HepG2 (cell line): ENCODE data around the gene HSPA1A. TPM values are rescaled to one million over a fixed set of nuclear protein-coding genes. Genes with fewer than 3 reads are reported as not detected.

Experiments used
- BORCS8-MEF2B ChIP-seq: sonication (generic); formaldehyde crosslinking; IDR thresholded peaks from 2 replicates; pipeline ENCODE4 v1.8.0; 2022; ENCODE audit warnings: mild to moderate bottlenecking, missing genetic modification reagents
- DNMT3B ChIP-seq: conservative IDR thresholded peaks from 2 replicates; pipeline ENCODE4 v1.6.1; 2016; ENCODE audit warnings: missing biosample characterization, control low read depth
- GFI1 ChIP-seq: sonication (generic); formaldehyde crosslinking; IDR thresholded peaks from 2 replicates; pipeline ENCODE4 v1.5.0; 2020; ENCODE audit warnings: missing genetic modification reagents, mild to moderate bottlenecking, borderline replicate concordance
- GPN1 ChIP-seq: sonication (generic); formaldehyde crosslinking; IDR thresholded peaks from 2 replicates; pipeline ENCODE4 v1.5.1; 2020; ENCODE audit warnings: missing genetic modification reagents, borderline replicate concordance
- JUND ChIP-seq: sonication (generic); formaldehyde crosslinking; IDR thresholded peaks from 2 replicates; pipeline ENCODE4 v1.8.0; 2022; ENCODE audit warnings: mild to moderate bottlenecking, missing genetic modification reagents
- NKX3-1 ChIP-seq: sonication (generic); formaldehyde crosslinking; IDR thresholded peaks from 2 replicates; pipeline ENCODE4 v1.5.0; 2020; ENCODE audit warnings: missing genetic modification reagents
- PHF21A ChIP-seq: sonication (generic); formaldehyde crosslinking; IDR thresholded peaks from 2 replicates; pipeline ENCODE4 v1.5.0; 2020; ENCODE audit warnings: mild to moderate bottlenecking, missing genetic modification reagents
- ZBTB20 ChIP-seq: sonication (generic); formaldehyde crosslinking; IDR thresholded peaks from 2 replicates; pipeline ENCODE4 v1.8.1; 2023; ENCODE audit warnings: missing genetic modification reagents, low read depth, mild to moderate bottlenecking, borderline replicate concordance
- polyA plus RNA-seq, 8 experiments: library from polyadenylated mRNA; depleted of rRNA in 3 of 8; stranded (reverse) in 7 of 8; unstranded in 1 of 8; fragments of >200 nt; fragmentation: Illumina TruSeq in 4 of 8; extraction: Trizol in 4 of 8; gene quantifications; 2 replicates each; pipeline versions ENCODE4 v1.2.1 to v1.2.3, GENCODE V29; 2011 to 2016; ENCODE audit warnings: low read depth in 4 of 8, missing spikeins in 1 of 8, mixed read lengths in 1 of 8; ENCODE audit not compliant: insufficient read depth in 1 of 8
- total RNA-seq, 5 experiments: library from RNA; depleted of rRNA; stranded (reverse); fragments of >200 nt; fragmentation: Illumina TruSeq; extraction: Trizol; gene quantifications; 2 replicates each; pipeline ENCODE4 v1.2.3, GENCODE V29; 2016; ENCODE audit warnings: low read depth in 1 of 5
- TF ChIP-seq, protein P1 (sequence below): sonication (generic); formaldehyde crosslinking; IDR thresholded peaks from 2 replicates; pipeline ENCODE4 v1.9.0; 2022; ENCODE audit warnings: low read depth, missing genetic modification reagents
- TF ChIP-seq, protein P2 (sequence below): sonication (generic); formaldehyde crosslinking; IDR thresholded peaks from 2 replicates; pipeline ENCODE4 v1.5.0; 2020; ENCODE audit warnings: mild to moderate bottlenecking, missing genetic modification reagents
- TF ChIP-seq, protein P3 (sequence below): sonication (generic); formaldehyde crosslinking; IDR thresholded peaks from 2 replicates; pipeline ENCODE4 v1.8.0; 2022; ENCODE audit warnings: low read depth, missing genetic modification reagents

HSPA1A gene
- total and polyA plus RNA-seq, 2 of the 13 experiments (the other 11 are each of a cell fraction or from before 2014, with no cell fraction given) = 44.5 to 85.0 TPM

DNA sequence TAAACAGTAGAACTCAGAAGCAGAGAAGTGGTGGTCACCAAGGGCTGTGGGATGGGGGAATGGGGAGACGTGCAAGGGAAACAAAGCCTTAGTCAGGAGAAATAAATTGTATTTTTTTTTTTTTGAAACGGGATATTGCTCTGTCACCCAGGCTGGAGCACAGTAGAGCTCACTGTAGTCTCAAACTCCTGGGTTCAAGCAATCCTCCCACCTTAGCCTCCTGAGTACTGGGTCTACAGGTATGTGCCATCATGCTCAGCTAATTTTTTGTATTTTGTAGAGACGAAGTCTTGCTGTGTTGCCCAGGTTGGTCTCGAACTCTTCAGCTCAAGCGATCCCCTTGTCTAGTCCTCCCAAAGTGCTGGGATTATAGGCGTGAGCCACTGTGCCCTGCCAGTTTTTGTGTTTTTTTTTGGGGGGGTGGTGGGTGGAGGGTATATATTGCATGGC, 15.6 kb downstream of the HSPA1A start (continued):
- TF ChIP-seq, protein P1, sequence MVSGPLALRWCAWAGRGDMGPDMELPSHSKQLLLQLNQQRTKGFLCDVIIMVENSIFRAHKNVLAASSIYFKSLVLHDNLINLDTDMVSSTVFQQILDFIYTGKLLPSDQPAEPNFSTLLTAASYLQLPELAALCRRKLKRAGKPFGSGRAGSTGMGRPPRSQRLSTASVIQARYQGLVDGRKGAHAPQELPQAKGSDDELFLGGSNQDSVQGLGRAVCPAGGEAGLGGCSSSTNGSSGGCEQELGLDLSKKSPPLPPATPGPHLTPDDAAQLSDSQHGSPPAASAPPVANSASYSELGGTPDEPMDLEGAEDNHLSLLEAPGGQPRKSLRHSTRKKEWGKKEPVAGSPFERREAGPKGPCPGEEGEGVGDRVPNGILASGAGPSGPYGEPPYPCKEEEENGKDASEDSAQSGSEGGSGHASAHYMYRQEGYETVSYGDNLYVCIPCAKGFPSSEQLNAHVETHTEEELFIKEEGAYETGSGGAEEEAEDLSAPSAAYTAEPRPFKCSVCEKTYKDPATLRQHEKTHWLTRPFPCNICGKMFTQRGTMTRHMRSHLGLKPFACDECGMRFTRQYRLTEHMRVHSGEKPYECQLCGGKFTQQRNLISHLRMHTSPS (CRISPR knock-in tag) = no peak
- TF ChIP-seq JUND (CRISPR knock-in tag) = no peak
- TF ChIP-seq, protein P2, sequence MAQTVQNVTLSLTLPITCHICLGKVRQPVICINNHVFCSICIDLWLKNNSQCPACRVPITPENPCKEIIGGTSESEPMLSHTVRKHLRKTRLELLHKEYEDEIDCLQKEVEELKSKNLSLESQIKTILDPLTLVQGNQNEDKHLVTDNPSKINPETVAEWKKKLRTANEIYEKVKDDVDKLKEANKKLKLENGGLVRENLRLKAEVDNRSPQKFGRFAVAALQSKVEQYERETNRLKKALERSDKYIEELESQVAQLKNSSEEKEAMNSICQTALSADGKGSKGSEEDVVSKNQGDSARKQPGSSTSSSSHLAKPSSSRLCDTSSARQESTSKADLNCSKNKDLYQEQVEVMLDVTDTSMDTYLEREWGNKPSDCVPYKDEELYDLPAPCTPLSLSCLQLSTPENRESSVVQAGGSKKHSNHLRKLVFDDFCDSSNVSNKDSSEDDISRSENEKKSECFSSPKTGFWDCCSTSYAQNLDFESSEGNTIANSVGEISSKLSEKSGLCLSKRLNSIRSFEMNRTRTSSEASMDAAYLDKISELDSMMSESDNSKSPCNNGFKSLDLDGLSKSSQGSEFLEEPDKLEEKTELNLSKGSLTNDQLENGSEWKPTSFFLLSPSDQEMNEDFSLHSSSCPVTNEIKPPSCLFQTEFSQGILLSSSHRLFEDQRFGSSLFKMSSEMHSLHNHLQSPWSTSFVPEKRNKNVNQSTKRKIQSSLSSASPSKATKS (CRISPR knock-in tag) = no peak
- TF ChIP-seq ZBTB20 (CRISPR knock-in tag) = no peak
- 0 out of 2 replicates have a peak, but pooled peaks have one; percentile 3 for TF ChIP-seq GFI1
- TF ChIP-seq NKX3-1 (CRISPR knock-in tag) = 0 out of 2 replicates have a peak, but pooled peaks have one; percentile 31
- TF ChIP-seq, protein P3, sequence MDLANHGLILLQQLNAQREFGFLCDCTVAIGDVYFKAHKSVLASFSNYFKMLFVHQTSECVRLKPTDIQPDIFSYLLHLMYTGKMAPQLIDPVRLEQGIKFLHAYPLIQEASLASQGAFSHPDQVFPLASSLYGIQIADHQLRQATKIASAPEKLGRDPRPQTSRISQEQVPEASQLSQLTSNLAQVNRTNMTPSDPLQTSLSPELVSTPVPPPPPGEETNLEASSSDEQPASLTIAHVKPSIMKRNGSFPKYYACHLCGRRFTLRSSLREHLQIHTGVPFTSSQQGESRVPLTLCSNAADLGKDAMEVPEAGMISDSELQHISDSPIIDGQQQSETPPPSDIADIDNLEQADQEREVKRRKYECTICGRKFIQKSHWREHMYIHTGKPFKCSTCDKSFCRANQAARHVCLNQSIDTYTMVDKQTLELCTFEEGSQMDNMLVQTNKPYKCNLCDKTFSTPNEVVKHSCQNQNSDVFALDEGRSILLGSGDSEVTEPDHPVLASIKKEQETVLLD (CRISPR knock-in tag) = no peak
- TF ChIP-seq DNMT3B (CRISPR knock-in tag) = peak; percentile 49; the same call in 1 of the 2 replicates
- TF ChIP-seq BORCS8-MEF2B (CRISPR knock-in tag) = no peak
- TF ChIP-seq GPN1 = no peak
- no peak for TF ChIP-seq PHF21A
